ENCODE results near the gene GRIP1. TPM values are rescaled to one million over a fixed set of nuclear protein-coding genes. Genes with fewer than 3 reads are reported as not detected.

Gene GRIP1
- total RNA-seq, 4 donors from 2014 or later: 0.85 to 1.8 TPM; not detected in 2

- TF ChIP-seq CTCF (IDR thresholded peaks at IDR 0.05; ENCODE audit: low read depth): no peak
These were observed 16.1 kb downstream of the GRIP1 start for GRCh38 chr12:66662729-66663128.

- no peak for TF ChIP-seq CTCF (IDR thresholded peaks at IDR 0.05; ENCODE audit: low read depth)
These were observed 16.7 kb downstream of the GRIP1 start for GRCh38 chr12:66662179-66662578.

GRCh38 chr12:66661357-66661756, 17.5 kb downstream of the GRIP1 start:
- no peak for TF ChIP-seq CTCF (IDR thresholded peaks at IDR 0.05; ENCODE audit: low read depth)

- no peak for TF ChIP-seq CTCF (IDR thresholded peaks at IDR 0.05; ENCODE audit: low read depth)
These were observed 25.1 kb downstream of the GRIP1 start for GRCh38 chr12:66653796-66654195.

GRCh38 chr12:66648033-66648735, 30.7 kb downstream of the GRIP1 start:
- no peak for TF ChIP-seq CTCF (IDR thresholded peaks at IDR 0.05; ENCODE audit: low read depth)

- TF ChIP-seq CTCF (IDR thresholded peaks at IDR 0.05; ENCODE audit: low read depth): no peak
These were observed 31.7 kb downstream of the GRIP1 start for GRCh38 chr12:66647034-66647691.

- TF ChIP-seq CTCF (IDR thresholded peaks at IDR 0.05; ENCODE audit: low read depth): no peak
These were observed 34.7 kb downstream of the GRIP1 start for GRCh38 chr12:66644151-66644550.

All from subcutaneous adipose tissue (tissue), 4 donors.